ENCODE data around the gene RAB12.

GRCh38 chr18:8605974-8606373 is 3.3 kb upstream of the RAB12 start:
- no peak for TF ChIP-seq CTCF (conservative IDR thresholded peaks at IDR 0.05 in 1 of 2, IDR thresholded peaks at IDR 0.05 in 1 of 2; ENCODE audit: extremely low read depth in 1 of 2, insufficient read depth in 1 of 2, low read depth in 1 of 2, low read length in 2 of 2)
- no peak for TF ChIP-seq EZH2 (IDR thresholded peaks at IDR 0.05; ENCODE audit: borderline replicate concordance, low read length)
